ENCODE data around the gene FAM89B. TPM values are rescaled to one million over a fixed set of nuclear protein-coding genes. Genes with fewer than 3 reads are reported as not detected.

The FAM89B gene
- total and polyA plus RNA-seq, 2 of the 8 experiments (the other 6 are each of a cell fraction or from before 2014, with no cell fraction given): 15.8 to 32.4 TPM

DNA sequence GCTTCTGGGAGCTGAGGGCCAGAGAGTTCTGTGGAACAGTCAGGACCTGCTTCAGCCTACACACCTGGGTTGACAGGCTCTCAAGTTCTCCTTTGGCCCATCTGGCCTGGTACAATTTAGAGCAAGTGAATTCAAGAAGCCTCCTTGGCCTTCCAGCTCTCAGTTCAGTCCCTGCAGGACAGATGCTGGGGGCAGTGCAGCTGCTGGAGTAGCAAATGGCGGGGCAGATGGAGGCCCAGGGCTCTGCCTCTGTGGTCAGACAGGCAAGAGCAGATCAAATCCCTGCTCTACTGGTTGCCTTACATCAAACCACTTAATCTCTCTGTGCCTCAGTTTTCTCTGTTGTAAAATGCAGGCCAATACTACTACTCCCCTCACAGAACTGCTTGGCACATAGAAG lies 31.9 kb downstream of the FAM89B start:
- Histone ChIP-seq H3K4me3 (ENCODE audit: extremely low read depth in 1 of 4, insufficient read depth in 2 of 4, low read depth in 3 of 4, low read length in 4 of 4) (no peak overlapping the region), H4K20me1 (replicated peaks in 1 of 2; ENCODE audit: control insufficient read depth in 1 of 2, insufficient read depth in 2 of 2, low read length in 2 of 2) (peaks cover 2 to 13% of the 10 kb centered on the region in 2 experiments), H3K9me3 (ENCODE audit: insufficient read depth in 2 of 2, low read depth in 1 of 2, low read length in 1 of 2) (no peaks in the 10 kb centered on the region), H3K23ac (ENCODE audit: insufficient read length) (no peak overlapping the region), H2BK12ac (ENCODE audit: low read depth, low read length) (no peak overlapping the region), H3K14ac (ENCODE audit: insufficient read length) (no peak overlapping the region), H3K79me2 (ENCODE audit: control insufficient read depth in 1 of 2, insufficient read depth in 2 of 2, low read length in 2 of 2) (no peaks in the 10 kb centered on the region; a peak in 1 of 4 replicates), H3K56ac (replicated peaks; ENCODE audit: insufficient read length, low read depth, low read length) (no peak overlapping the region), H2BK20ac (ENCODE audit: low read length) (no peak overlapping the region), H3K23me2 (ENCODE audit: low read depth, low read length) (peaks cover 7% of the 10 kb centered on the region; the same call in 1 of the 2 replicates), H3K36me3 (ENCODE audit: control insufficient read depth in 2 of 4, insufficient read depth in 4 of 4, low read length in 3 of 4) (peaks cover 4 to 24% (median 13%) of the 10 kb centered on the region in 4 experiments; a peak in 6 of 8 replicates), H3K27me3 (replicated peaks in 1 of 4; ENCODE audit: control insufficient read depth in 3 of 4, extremely low read depth in 1 of 4, insufficient read depth in 3 of 4, low read length in 3 of 4) (no peaks in the 10 kb centered on the region; a peak in 1 of 7 replicates), H3K9ac (replicated peaks in 1 of 4; ENCODE audit: extremely low read depth in 1 of 4, low read depth in 3 of 4, low read length in 3 of 4) (no peak overlapping the region), H3K27ac (ENCODE audit: low read depth, low read length) (no peak overlapping the region), H4K5ac (ENCODE audit: insufficient read length, low read depth, low read length) (no peak overlapping the region), H2AK5ac (ENCODE audit: low read depth, low read length) (no peak overlapping the region), H3K79me1 (ENCODE audit: low read depth, low read length) (0 out of 2 replicates have a peak, but pooled peaks cover 3% of the 10 kb centered on the region), H2BK5ac (ENCODE audit: low read depth, low read length) (no peak overlapping the region), H2AFZ (ENCODE audit: low read length) (no peak overlapping the region), H4K91ac (replicated peaks; ENCODE audit: insufficient read length, low read length) (no peak overlapping the region), H4K8ac (ENCODE audit: extremely low read depth, insufficient read depth, low read length) (no peak overlapping the region), H3K4me2 (ENCODE audit: insufficient read depth in 1 of 2, low read depth in 2 of 2, low read length in 2 of 2) (no peak overlapping the region), H3K4me1 (replicated peaks in 1 of 4; ENCODE audit: control insufficient read depth in 3 of 4, insufficient read depth in 4 of 4, low read length in 3 of 4) (peaks cover 0 to 12% (median 7%) of the 10 kb centered on the region in 4 experiments; a peak in 6 of 7 replicates), H2BK15ac (ENCODE audit: low read length) (no peak overlapping the region), H2BK120ac (replicated peaks; ENCODE audit: low read depth, low read length) (no peak overlapping the region), H3K18ac (ENCODE audit: extremely low read depth, low read length) (no peak overlapping the region), H3K4ac (replicated peaks; ENCODE audit: insufficient read length, low read depth, low read length) (no peak overlapping the region)
- WGBS, 2 experiments (ENCODE audit: extremely low coverage in 1 of 2, insufficient coverage in 1 of 2, insufficient read length in 1 of 2, insufficient replicate concordance in 2 of 2, low coverage in 1 of 2, low lambda C conversion rate in 2 of 2, missing lambda C conversion rate in 1 of 2): 83% methylated on average over 1 of the region's 1 CpG; no CpG with 5 or more reads in 1 of the 2 experiments
- CTCF ChIA-PET (ENCODE audit: partially characterized antibody): interaction anchor here (0.7 to 14.8 kb wide), 8 partner anchors 8 to 288 kb away, joined by 3 to 227 read pairs (median 3); partner anchors contain the start of genes KCNK7 and PCNX3
- FAIRE-seq (no peak), DNase-seq (ENCODE audit: low read depth in 1 of 2, low spot score in 2 of 2) (no peak)
- POLR2A ChIA-PET (ENCODE audit: partially characterized antibody): interaction anchor here (0.7 to 2.0 kb wide), 4 partner anchors 10 to 13 kb away, joined by 3 to 9 read pairs (median 4); no protein-coding TSS in a partner anchor
- TF ChIP-seq NRF1 (IDR thresholded peaks at IDR 0.05; ENCODE audit: low read depth, low read length): no peak

All from H1 (cell line).